ENCODE results near the gene TNXB.
A peak's percentile ranks its signal among the peaks of the same experiment; 100 is the strongest.

Gene TNXB

GRCh38 chr6:32129297-32130088 lies 20.4 kb upstream of the TNXB start:
- H3K4me2 ChIP-seq (ENCODE audit: low read length, poor library complexity, severe bottlenecking), result peak overlapping the region; percentile 84
- H3K36me3 ChIP-seq (ENCODE audit: control insufficient read depth in 1 of 2, insufficient read depth in 2 of 2, low read depth in 1 of 2, low read length in 2 of 2), result peaks cover 6 to 25% of the 10 kb centered on the region in 2 experiments
- no peak overlapping the region for H3K23ac ChIP-seq (ENCODE audit: low read length in 2 of 2)
- 48% methylated on average over 21 of the region's 22 CpGs for WGBS
- peaks cover 0 to 3% of the 10 kb centered on the region in 2 experiments for H3K27me3 ChIP-seq (ENCODE audit: control insufficient read depth in 1 of 2, insufficient read depth in 1 of 2, low read length in 2 of 2)
- H2BK15ac ChIP-seq (ENCODE audit: low read depth, poor library complexity, severe bottlenecking), result peak overlapping the region; percentile 48
- no peak overlapping the region for H4K91ac ChIP-seq (ENCODE audit: low read length)
- peaks cover 36% of the 10 kb centered on the region for H3K79me1 ChIP-seq (replicated peaks; ENCODE audit: low read length, poor library complexity, severe bottlenecking)
- H2AK5ac ChIP-seq (ENCODE audit: low read length, severe bottlenecking), result peak overlapping the region; percentile 4
- H4K8ac ChIP-seq (ENCODE audit: low read length), result peak overlapping the region; percentile 91
- H2BK12ac ChIP-seq (ENCODE audit: low read length in 2 of 2), result peak overlapping the region; percentile 51 to 93
- no peaks in the 10 kb centered on the region for H3K9me3 ChIP-seq (ENCODE audit: control insufficient read depth, low read length)
- peak overlapping the region; percentile 99 for H3K9ac ChIP-seq (ENCODE audit: low read length)
- H3K27ac ChIP-seq (ENCODE audit: low read length, poor library complexity, severe bottlenecking), result peak overlapping the region; percentile 71
- H3K4me1 ChIP-seq (ENCODE audit: control insufficient read depth, insufficient read depth, low read depth, low read length), result peaks cover 22% of the 10 kb centered on the region
- H3K14ac ChIP-seq (ENCODE audit: low read length in 2 of 2), result no peak overlapping the region
- peak overlapping the region in 1 of 2 experiments; percentile 72 for H3K4ac ChIP-seq (ENCODE audit: low read depth in 1 of 2, low read length in 2 of 2)
- H2BK5ac ChIP-seq (ENCODE audit: low read depth, low read length, poor library complexity, severe bottlenecking), result peak overlapping the region; percentile 79
- H2BK120ac ChIP-seq (ENCODE audit: low read depth, low read length), result peak overlapping the region; percentile 64
- H3K4me3 ChIP-seq (ENCODE audit: insufficient read depth in 1 of 2, low read depth in 1 of 2, low read length in 2 of 2), result peak overlapping the region; percentile 75 to 91
- no peak for DNase-seq
- H2AFZ ChIP-seq (ENCODE audit: low read depth, low read length), result no peak overlapping the region
- peak overlapping the region; percentile 49 to 82 for H3K18ac ChIP-seq (ENCODE audit: low read depth in 1 of 2, low read length in 2 of 2)

GRCh38 chr6:32128751-32129296 lies 19.7 kb upstream of the TNXB start:
- H2AK5ac ChIP-seq (ENCODE audit: low read length, severe bottlenecking), result peak overlapping the region; percentile 4
- peak overlapping the region; percentile 9 for H2BK120ac ChIP-seq (ENCODE audit: low read depth, low read length)
- H3K4me2 ChIP-seq (ENCODE audit: low read length, poor library complexity, severe bottlenecking), result no peak overlapping the region
- H3K9me3 ChIP-seq (ENCODE audit: control insufficient read depth, low read length), result no peaks in the 10 kb centered on the region
- peak overlapping the region in 1 of 2 experiments; percentile 91 for H3K4me3 ChIP-seq (ENCODE audit: insufficient read depth in 1 of 2, low read depth in 1 of 2, low read length in 2 of 2)
- peak overlapping the region; percentile 94 for H4K8ac ChIP-seq (ENCODE audit: low read length)
- H3K4me1 ChIP-seq (ENCODE audit: control insufficient read depth, insufficient read depth, low read depth, low read length), result peaks cover 22% of the 10 kb centered on the region
- DNase-seq, result no peak
- peak overlapping the region; percentile 6 for H4K91ac ChIP-seq (ENCODE audit: low read length)
- H2AFZ ChIP-seq (ENCODE audit: low read depth, low read length), result no peak overlapping the region
- no peak overlapping the region for H3K27ac ChIP-seq (ENCODE audit: low read length, poor library complexity, severe bottlenecking)
- H3K23ac ChIP-seq (ENCODE audit: low read length in 2 of 2), result no peak overlapping the region
- H3K79me1 ChIP-seq (replicated peaks; ENCODE audit: low read length, poor library complexity, severe bottlenecking), result peaks cover 41% of the 10 kb centered on the region
- 96% methylated on average over 13 of the region's 13 CpGs for WGBS
- no peak overlapping the region for H3K18ac ChIP-seq (ENCODE audit: low read depth in 1 of 2, low read length in 2 of 2)
- H3K14ac ChIP-seq (ENCODE audit: low read length in 2 of 2), result no peak overlapping the region
- peak overlapping the region; percentile 15 for H2BK15ac ChIP-seq (ENCODE audit: low read depth, poor library complexity, severe bottlenecking)
- H3K27me3 ChIP-seq (ENCODE audit: control insufficient read depth in 1 of 2, insufficient read depth in 1 of 2, low read length in 2 of 2), result peaks cover 0 to under 1% of the 10 kb centered on the region in 2 experiments
- peaks cover 13 to 32% of the 10 kb centered on the region in 2 experiments for H3K36me3 ChIP-seq (ENCODE audit: control insufficient read depth in 1 of 2, insufficient read depth in 2 of 2, low read depth in 1 of 2, low read length in 2 of 2)
- H3K4ac ChIP-seq (ENCODE audit: low read depth in 1 of 2, low read length in 2 of 2), result peak overlapping the region in 1 of 2 experiments; percentile 2
- no peak overlapping the region for H2BK5ac ChIP-seq (ENCODE audit: low read depth, low read length, poor library complexity, severe bottlenecking)
- peak overlapping the region; percentile 47 to 51 for H2BK12ac ChIP-seq (ENCODE audit: low read length in 2 of 2)
- H3K9ac ChIP-seq (ENCODE audit: low read length), result peak overlapping the region; percentile 99

DNA sequence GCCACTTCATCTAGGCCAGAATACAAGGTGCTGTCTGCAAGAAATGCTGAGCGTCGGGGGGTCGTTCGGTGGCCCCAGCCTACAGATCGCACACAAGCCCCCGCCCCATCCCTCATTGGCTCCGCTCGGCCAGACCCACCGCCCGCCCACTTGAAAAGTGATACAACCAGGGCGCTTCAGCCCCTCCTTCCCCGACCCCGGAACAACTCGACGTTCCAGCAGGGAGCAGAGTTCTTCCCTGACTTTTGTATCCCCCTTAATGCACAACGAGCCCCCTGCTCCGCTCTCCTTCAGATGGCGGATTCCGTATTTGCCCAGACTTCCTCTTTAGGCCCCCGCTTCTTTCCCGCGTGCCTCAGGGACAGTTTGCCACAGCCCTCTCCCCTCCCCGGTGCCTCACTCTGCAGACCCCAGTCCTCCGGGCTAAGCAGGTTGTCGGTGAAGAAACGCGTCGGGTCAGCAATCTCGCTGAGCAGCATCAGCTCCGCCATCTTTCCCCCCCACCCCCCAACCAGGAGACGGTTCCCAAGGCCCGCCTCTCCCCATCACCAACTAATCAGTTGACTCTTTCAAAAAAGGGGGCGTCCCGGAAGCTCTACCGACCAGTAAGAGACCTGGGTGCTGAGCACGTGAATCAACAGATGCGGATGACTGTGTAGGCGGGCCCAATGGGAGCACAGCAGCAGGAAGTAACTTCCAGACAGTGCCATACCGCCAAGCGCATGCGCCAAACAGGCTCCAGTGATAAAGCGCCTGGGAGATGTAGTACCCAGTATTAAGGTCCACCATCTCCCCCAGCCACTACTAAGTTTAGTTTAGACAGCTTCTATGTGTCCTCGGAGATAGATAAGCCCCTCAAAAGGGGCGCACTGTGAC lies 18.8 kb upstream of the TNXB start, which contains the start of gene ATF6B:
Gene ATF6B, minus strand, starts transcription at position 530 of the 876 bp plus-strand sequence. Its CDS starts 39 bp downstream, at position 491.
- H3K4me1 ChIP-seq (ENCODE audit: control insufficient read depth, insufficient read depth, low read depth, low read length), result peaks cover 22% of the 10 kb centered on the region
- H2BK5ac ChIP-seq (ENCODE audit: low read depth, low read length, poor library complexity, severe bottlenecking), result no peak within 1 kb of the TSS
- H4K91ac ChIP-seq (ENCODE audit: low read length), result peak within 1 kb of the TSS; percentile 77
- H2BK120ac ChIP-seq (ENCODE audit: low read depth, low read length), result peak within 1 kb of the TSS; percentile 54
- DNase-seq, result peak; percentile 100
- H3K23ac ChIP-seq (ENCODE audit: low read length in 2 of 2), result no peak within 1 kb of the TSS
- H3K79me1 ChIP-seq (replicated peaks; ENCODE audit: low read length, poor library complexity, severe bottlenecking), result peaks cover 45% of the 10 kb centered on the region
- H2AFZ ChIP-seq (ENCODE audit: low read depth, low read length), result peak within 1 kb of the TSS; percentile 54
- peak within 1 kb of the TSS; percentile 94 for H4K8ac ChIP-seq (ENCODE audit: low read length)
- peak within 1 kb of the TSS in 1 of 2 experiments; percentile 97 for H3K14ac ChIP-seq (ENCODE audit: low read length in 2 of 2)
- peak within 1 kb of the TSS; percentile 47 to 51 for H2BK12ac ChIP-seq (ENCODE audit: low read length in 2 of 2)
- H2AK5ac ChIP-seq (ENCODE audit: low read length, severe bottlenecking), result peak within 1 kb of the TSS; percentile 7
- peak within 1 kb of the TSS; percentile 85 for H3K4me2 ChIP-seq (ENCODE audit: low read length, poor library complexity, severe bottlenecking)
- peak within 1 kb of the TSS; percentile 81 to 91 for H3K4me3 ChIP-seq (ENCODE audit: insufficient read depth in 1 of 2, low read depth in 1 of 2, low read length in 2 of 2)
- under 1% methylated on average over 44 of the region's 44 CpGs for WGBS
- peaks cover 17 to 40% of the 10 kb centered on the region in 2 experiments for H3K36me3 ChIP-seq (ENCODE audit: control insufficient read depth in 1 of 2, insufficient read depth in 2 of 2, low read depth in 1 of 2, low read length in 2 of 2)
- peak within 1 kb of the TSS; percentile 65 to 86 for H3K18ac ChIP-seq (ENCODE audit: low read depth in 1 of 2, low read length in 2 of 2)
- peak within 1 kb of the TSS; percentile 99 for H3K9ac ChIP-seq (ENCODE audit: low read length)
- H2BK15ac ChIP-seq (ENCODE audit: low read depth, poor library complexity, severe bottlenecking), result peak within 1 kb of the TSS; percentile 15
- no peaks in the 10 kb centered on the region for H3K27me3 ChIP-seq (ENCODE audit: control insufficient read depth in 1 of 2, insufficient read depth in 1 of 2, low read length in 2 of 2)
- H3K27ac ChIP-seq (ENCODE audit: low read length, poor library complexity, severe bottlenecking), result peak within 1 kb of the TSS; percentile 86
- peak within 1 kb of the TSS; percentile 19 to 77 for H3K4ac ChIP-seq (ENCODE audit: low read depth in 1 of 2, low read length in 2 of 2)
- no peaks in the 10 kb centered on the region for H3K9me3 ChIP-seq (ENCODE audit: control insufficient read depth, low read length)

Data from mesenchymal stem cell (in vitro differentiated cells and primary cell).